HG02938 (cell line): ENCODE results near the gene SPARCL1.
"Not testable (repeated sequence)": the region's sequence is repeated elsewhere in the genome, so short reads cannot be mapped to it uniquely, and the experiment has no call there.

Source experiments
- ATAC-seq: cut with Tn5 transposase; IDR thresholded peaks from one replicate; pipeline ENCODE4 v1.9.1; 2021; ENCODE audit warnings: mild to moderate bottlenecking, moderate library complexity; ENCODE audit not compliant: unreplicated experiment

The SPARCL1 gene

DNA sequence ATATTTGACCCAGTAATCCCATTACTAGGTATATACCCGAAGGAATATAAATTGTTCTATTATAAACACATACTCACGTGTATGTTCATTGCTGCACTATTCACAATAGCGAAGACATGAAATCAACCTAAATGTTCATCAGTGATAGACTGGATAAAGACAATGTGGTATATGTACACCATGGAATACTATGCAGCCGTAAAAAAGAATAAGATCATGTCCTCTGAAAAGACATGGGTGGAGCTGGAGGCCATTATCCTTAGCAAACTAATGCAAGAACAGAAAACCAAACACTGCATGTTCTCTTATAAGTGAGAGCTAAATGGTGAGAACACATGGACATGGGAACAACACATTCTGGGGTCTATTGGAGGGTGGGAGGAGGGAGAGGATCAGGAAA, 70.3 kb downstream of the SPARCL1 start:
- no peak for ATAC-seq

DNA sequence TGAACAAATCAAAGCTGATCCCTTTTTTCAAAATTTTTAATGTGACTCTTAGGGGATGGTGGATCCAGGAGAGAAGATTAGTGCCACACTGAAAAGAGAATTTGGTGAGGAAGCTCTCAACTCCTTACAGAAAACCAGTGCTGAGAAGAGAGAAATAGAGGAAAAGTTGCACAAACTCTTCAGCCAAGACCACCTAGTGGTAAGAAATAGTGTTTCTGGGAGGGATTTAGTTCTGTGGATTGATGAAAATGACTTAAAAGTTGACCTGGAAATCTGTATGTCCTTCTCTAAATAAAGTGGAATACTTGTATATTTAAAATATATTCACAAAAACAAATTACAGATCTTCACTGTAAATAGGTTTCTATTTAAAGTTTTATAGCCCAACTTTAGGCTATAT, 77.6 kb downstream of the SPARCL1 start:
- ATAC-seq = no peak

DNA sequence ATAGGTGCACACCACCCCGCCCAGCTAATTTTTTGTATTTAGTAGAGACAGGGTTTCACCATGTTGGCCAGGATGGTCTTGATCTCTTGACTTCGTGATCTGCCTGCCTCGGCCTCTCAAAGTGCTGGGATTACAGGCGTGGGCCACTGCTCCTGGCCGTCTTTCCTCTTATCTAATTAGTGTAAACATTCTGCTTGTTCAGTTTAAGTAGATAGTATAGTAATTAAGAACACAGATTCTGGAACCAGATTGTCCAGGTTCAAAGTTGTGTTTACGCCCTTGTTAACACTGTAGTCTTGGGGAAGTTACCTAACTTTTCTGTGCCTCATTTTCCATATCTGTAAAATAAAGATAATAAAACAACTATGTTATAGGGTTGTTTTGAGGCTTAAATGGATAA, 82.8 kb downstream of the SPARCL1 start:
- not testable (repeated sequence) for ATAC-seq

DNA sequence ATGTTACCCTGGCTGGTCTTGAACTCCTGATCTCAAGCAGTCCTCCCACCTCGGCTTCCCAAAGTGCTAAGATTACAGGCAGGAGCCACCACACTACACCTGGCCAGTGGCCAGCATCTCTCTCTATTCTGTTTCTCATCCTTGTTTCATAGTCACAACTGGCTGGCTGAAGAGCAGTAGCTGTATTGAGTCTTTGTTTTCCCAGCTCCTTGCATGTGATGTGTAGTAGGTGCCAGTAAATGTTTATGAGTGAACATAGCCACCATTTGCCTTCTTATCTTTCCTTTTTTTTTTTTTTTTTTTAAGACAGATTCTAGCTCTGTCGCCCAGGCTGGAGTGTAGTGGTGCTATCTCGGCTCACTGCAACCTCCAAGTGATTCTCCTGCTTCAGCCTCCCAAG, 83.2 kb downstream of the SPARCL1 start:
- no peak for ATAC-seq

DNA sequence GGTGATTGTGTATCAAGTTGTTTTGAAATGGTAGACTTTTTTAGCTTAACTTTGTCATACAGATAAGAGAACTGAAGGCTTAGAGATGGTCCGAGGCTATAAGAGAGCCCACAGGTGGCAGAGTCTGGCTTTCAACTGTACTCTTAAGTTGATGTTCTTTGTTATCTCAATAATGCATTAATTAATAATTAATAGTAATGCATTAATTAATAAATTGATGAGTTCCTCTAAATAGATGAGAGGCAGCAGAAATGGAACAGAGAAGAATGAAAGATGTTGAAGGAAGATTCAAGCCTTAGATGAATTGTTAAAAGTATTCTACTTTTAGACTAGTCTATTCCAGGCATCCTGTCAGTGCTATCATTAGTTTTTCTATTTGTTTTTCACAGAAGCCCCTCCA, 84.4 kb downstream of the SPARCL1 start:
- no peak for ATAC-seq

DNA sequence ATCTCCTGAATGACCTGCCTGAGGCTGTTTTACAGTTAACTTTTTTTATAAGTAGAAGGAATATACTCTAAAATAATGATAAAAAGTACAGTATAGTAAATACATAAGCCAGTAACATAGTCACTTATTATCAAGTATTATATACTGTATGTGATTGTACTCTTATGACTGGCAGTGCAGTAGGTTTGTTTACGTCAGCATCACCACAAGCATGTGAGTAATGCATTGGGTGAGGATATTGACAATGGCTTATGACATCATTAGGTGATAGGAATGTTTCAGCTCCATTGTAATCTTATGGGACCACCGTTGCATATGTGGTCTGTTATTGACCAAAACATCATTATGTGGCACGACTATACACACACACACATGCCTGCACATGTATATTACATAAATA, 86.3 kb downstream of the SPARCL1 start:
- ATAC-seq = no peak

DNA sequence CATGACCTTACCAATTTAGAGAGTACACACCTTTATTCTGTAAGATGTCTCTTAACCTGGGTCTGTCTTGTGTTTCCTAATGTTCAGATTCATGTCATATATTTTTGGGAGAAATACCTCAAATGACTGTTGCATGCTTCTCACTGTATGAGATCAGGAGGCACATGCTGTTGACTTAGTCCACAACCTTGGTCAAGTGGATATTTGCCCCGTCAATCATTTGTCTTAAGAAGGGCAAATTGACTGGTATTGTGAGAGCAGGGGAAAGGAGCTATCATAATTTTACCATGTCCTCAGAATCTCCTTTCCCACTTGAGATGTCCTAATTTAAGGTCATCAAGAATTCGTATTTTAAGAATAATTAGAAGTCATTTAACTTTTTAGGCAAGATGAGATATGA, 95.8 kb downstream of the SPARCL1 start:
- no peak for ATAC-seq

DNA sequence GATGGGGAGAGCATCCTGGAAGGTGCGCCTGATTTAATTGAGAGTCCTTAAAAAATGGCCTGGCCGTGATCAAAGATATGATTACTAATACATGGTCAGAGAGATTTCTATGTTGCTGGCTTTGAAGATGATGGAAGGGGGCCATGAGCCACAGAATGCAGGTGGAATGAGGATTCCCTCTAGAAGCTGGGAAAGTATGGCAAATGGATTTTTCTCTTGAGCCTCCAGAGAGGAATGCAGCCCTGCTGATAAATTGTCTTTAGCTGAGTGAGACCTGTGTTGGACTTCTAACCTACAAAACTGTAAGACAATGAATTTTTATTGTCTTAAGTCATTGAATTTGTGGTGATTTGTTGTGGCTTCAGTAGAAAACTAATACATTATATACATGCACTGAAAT, 99.1 kb downstream of the SPARCL1 start:
- no peak for ATAC-seq

DNA sequence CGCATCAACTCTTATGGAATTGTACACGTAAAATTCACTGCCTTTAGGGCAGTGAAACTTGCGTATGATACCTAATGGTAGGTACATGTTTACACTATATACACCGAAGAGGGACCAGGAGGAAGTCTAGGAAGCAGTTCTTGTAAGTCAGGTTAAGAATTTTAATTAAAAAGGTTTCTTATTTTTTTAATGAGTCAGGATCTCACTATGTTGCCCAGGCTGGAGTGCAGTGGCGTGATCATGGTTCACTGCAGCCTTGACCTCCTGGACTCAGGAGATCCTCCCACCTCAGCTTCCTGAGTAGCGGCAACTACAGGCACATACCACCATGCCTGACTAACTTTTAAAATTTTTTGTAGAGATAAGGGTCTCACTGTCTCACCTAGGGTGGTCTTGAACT, 100.2 kb downstream of the SPARCL1 start:
- ATAC-seq = no peak

DNA sequence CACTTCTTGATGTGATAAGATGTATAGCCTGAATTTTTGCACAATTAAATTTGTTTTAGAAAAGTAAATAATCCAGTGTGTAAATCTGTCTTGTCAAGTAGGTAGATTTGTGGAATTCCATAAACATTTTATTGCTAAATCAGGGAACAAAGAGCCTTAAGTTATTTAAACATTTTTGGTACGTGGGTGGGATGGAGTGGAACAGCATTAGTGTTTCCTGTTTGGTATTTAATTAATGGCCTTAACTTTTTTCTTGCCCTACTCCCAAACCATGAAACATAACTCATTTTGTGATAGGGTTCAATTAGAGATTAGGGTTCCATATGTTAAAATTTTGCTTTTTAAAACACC, 101.7 kb downstream of the SPARCL1 start:
- ATAC-seq = no peak

DNA sequence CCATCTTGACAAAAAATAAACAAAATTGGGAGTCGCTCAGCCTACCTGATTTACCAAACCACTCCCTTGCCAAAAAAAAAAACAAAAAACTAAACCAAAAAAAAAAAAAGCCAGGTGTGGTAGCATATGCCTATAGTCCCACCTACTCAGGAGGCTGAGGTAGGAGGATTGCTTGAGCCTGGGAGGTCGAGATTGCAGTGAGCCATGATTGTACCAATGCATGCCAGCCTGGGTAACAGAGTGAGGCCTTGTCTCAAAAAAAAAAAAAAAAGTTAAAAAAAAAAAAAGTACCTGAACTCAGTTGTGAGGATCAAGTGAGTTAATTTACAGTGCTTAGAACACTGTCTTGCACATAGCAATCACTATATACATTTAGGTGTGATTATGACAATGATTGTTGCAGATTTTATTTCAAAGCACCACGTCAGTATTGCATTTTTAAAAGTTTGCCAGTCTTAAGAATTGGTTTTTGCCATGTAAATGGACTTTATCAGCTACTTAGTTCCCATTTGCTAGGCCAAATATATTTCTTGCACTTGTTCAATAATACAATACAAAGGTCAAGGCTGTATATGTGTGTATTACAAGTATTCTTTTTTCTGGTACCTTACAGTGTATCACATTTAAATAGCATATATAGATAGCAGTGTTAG, 102.2 kb downstream of the SPARCL1 start:
- no peak for ATAC-seq

DNA sequence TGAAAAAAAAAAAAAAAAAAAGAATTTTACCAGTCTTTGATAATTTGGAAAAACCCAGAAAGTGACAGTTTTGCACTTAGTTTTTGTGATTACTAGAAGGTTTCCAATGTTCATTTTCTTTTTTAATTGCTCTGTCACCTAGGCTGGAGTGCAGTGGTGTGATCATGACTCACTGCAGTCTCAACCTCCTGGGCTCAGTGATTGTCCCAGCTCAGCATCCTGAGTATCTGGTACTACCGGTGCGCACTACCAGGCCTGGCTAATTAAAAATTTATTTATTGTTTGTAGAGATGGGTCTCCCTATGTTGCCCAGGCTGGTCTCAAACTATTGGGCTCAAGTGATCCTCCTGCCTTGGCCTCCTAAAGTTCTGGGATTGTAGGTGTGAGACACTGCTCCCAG, 103.5 kb downstream of the SPARCL1 start:
- ATAC-seq = no peak

DNA sequence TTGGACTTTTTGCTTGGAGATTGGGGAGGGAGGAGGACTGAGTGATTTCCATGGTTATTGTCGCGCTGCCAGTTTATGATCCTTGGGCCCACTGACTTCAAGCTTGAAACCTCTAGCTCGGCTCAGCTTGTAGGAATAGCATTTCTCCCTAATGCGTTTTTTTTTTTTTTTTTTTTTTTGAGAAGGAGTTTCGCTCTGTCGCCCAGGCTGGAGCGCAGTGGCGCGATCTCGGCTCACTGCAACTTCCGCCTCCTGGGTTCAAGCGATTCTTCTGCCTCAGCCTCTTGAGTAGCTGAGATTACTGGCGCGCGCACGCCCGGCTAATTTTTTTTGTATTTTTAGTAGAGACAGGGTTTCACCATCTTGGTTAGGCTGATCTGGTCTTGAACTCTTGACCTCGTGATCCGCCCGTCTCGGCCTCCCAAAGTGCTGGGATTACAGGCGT, 105.1 kb downstream of the SPARCL1 start:
- not testable (repeated sequence) for ATAC-seq
